BLaER1 treated with 17β-estradiol and CSF1 and Interleukin-3, amounts not matched to agents 10 nM and 100 nM (cell line): ENCODE data around the gene WDR53.
A peak's percentile ranks its signal among the peaks of the same experiment; 100 is the strongest.
"Not testable (repeated sequence)": the region's sequence is repeated elsewhere in the genome, so short reads cannot be mapped to it uniquely, and the experiment has no call there.

Experiments used
- H3K27ac ChIP-seq, 11 experiments: shearing (Covaris generic); formaldehyde crosslinking; 2 replicates each; pipeline ENCODE4 v1.8.1; 2022
- H3K27me3 ChIP-seq, 11 experiments: shearing (Covaris generic); formaldehyde crosslinking; 2 replicates each; pipeline ENCODE4 v1.8.1; 2022
- H3K36me3 ChIP-seq, 11 experiments: shearing (Covaris generic); formaldehyde crosslinking; 2 replicates each; pipeline ENCODE4 v1.8.1; 2022
- H3K4me1 ChIP-seq, 10 experiments: shearing (Covaris generic); formaldehyde crosslinking; 2 replicates each; pipeline ENCODE4 v1.8.1; 2022
- H3K4me2 ChIP-seq, 11 experiments: shearing (Covaris generic); formaldehyde crosslinking; 2 replicates each; pipeline ENCODE4 v1.8.1; 2022
- H3K4me3 ChIP-seq, 10 experiments: shearing (Covaris generic); formaldehyde crosslinking; 2 replicates each; pipeline ENCODE4 v1.8.1; 2022
- H3K9ac ChIP-seq, 11 experiments: shearing (Covaris generic); formaldehyde crosslinking; 2 replicates each; pipeline ENCODE4 v1.8.1; 2022
- H3K9me3 ChIP-seq, 11 experiments: shearing (Covaris generic); formaldehyde crosslinking; replicated peaks in 1 of 11; 2 replicates each; pipeline ENCODE4 v1.8.1; 2022
- H4K20me1 ChIP-seq, 11 experiments: shearing (Covaris generic); formaldehyde crosslinking; 2 replicates each; pipeline ENCODE4 v1.8.1; 2022
- Cebpa-rat ChIP-seq, 11 experiments: shearing (Covaris generic); IDR thresholded peaks; 2 replicates each; pipeline ENCODE4 v1.8.1; 2022

Gene WDR53

DNA sequence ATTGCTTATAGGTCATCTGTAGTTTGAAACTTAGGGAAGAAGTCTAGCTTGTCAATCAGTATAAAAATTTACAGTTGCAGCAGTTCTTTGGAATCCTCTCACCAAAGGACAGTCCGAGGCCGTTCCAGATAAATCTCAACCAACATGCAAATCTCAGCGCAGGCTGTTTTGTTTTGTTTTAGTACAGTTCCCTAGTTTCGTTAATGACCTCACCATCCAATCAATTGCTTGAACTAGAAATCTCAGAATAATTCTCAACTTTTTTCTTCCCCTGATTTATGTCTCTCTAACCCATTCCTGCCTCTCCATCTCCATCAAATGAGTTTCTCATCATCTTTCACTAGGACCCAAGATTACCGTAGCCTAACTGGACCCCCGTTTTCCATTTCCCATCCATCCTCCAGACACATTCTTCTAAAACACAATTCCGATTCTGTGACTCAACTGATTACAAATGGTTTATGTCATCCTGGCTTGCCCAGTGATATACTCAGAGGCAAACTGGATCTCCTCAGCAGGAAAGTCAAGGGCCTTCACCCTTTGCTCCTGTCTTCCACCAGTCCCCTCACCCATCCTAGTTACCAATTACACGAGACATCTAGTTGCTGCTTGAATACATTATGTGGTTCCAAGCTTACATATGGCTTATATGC, 54.5 kb downstream of the WDR53 start:
- H3K4me1 ChIP-seq = no peaks in the 10 kb centered on the region
- H3K27ac ChIP-seq = no peak overlapping the region
- no peak overlapping the region for H3K4me3 ChIP-seq
- H4K20me1 ChIP-seq = no peaks in the 10 kb centered on the region
- peaks cover 36 to 64% (median 45%) of the 10 kb centered on the region in 11 experiments for H3K9me3 ChIP-seq
- H3K9ac ChIP-seq = no peak overlapping the region
- H3K27me3 ChIP-seq = no peaks in the 10 kb centered on the region
- H3K36me3 ChIP-seq = peaks cover 0 to under 1% (median 0%) of the 10 kb centered on the region in 11 experiments; a peak in 1 of 22 replicates
- H3K4me2 ChIP-seq = no peak overlapping the region
- TF ChIP-seq Cebpa-rat (IDR thresholded peaks at IDR 0.05) = no peak

DNA sequence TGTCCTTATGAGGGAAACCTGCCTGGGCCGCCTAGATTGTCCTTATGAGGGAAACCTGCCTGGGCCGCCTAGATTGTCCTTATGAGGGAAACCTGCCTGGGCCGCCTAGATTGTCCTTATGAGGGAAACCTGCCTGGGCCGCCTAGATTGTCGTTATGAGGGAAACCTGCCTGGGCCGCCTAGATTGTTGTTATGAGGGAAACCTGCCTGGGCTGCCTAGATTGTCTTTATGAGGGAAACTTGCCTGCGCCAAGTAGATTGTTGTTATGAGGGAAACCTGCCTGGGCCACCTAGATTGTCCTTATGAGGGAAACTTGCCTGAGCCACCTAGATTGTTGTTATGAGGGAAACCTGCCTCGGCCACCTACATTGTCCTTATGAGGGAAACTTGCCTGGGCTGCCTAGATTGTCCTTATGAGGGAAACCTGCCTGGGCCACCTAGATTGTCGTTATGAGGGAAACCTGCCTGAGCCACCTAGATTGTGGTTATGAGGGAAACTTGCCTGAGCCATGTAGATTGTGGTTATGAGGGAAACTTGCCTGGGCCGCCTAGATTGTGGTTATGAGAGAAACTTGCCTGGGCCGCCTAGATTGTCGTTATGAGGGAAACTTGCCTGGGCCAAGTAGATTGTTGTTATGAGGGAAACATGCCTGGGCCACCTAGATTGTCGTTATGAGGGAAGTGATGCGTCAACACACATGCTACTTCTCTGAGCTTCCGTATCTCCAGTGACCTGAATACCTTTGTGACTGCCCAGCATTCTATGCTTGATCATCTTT, 56.5 kb downstream of the WDR53 start:
- H3K4me3 ChIP-seq, H3K36me3 ChIP-seq, H3K27me3 ChIP-seq, H4K20me1 ChIP-seq, H3K9ac ChIP-seq, H3K4me2 ChIP-seq, H3K27ac ChIP-seq, H3K4me1 ChIP-seq: not testable (repeated sequence)
- peaks cover 32 to 62% (median 43%) of the 10 kb centered on the region in 11 experiments for H3K9me3 ChIP-seq

DNA sequence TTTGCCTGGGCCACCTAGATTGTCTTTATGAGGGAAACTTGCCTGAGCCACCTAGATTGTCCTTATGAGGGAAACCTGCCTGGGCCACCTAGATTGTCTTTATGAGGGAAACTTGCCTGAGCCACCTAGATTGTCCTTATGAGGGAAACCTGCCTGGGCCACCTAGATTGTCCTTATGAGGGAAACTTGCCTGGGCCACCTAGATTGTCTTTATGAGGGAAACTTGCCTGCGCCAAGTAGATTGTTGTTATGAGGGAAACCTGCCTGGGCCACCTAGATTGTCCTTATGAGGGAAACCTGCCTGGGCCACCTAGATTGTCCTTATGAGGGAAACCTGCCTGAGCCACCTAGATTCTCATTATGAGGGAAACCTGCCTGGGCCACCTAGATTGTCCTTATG, 57.2 kb downstream of the WDR53 start:
- not testable (repeated sequence) for H3K4me1 ChIP-seq, H3K36me3 ChIP-seq, H4K20me1 ChIP-seq, H3K27me3 ChIP-seq, H3K9ac ChIP-seq, H3K27ac ChIP-seq, H3K4me3 ChIP-seq, H3K4me2 ChIP-seq
- peaks cover 32 to 62% (median 43%) of the 10 kb centered on the region in 11 experiments for H3K9me3 ChIP-seq

DNA sequence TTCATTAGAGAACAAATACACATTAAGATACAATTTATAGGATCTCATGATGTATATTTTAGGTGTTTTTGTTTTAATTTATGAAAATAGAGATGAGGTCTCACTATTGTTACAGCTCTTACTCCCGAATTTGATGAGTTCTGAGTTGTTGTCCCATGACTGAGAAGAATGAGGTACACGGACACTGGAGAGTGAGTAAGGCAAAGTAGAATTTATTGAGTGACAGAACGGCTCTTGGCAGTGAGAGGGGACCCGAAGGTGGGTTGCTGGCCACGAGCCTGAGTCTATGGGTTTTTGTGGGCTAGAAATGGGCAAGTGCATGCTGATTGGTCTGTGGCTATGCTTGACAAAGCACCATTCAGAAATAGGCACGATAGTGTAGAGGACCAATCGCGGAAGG, 61.7 kb downstream of the WDR53 start:
- Histone ChIP-seq H3K27me3 (no peaks in the 10 kb centered on the region), H3K27ac (no peak overlapping the region)
- no peak for TF ChIP-seq Cebpa-rat (IDR thresholded peaks at IDR 0.05)

DNA sequence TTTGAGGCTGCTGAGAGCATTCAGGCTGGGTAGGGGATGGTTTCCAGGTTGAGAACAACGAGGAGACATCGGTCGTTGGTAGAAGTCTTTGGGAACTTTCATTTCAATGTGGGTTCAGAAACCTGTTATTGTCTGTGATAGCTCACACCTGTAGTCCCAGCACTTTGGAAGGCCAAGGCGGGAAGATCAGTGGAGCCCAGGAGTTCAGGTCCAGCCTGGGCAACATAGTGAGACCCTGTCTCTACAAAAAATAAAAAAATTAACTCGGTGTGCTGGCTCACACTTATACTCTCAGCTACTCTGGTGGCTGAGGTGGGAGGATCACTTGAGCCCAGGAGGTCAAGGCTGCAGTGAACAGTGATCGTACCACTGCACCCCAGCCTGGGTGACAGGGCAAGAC, 63.8 kb downstream of the WDR53 start:
- peak overlapping the region in 10 of 11 experiments; percentile 52 to 75 (median 60); a peak in 14 of 22 replicates for H3K4me2 ChIP-seq
- H3K36me3 ChIP-seq = peaks cover 0 to 10% (median 5%) of the 10 kb centered on the region in 11 experiments; a peak in 10 of 22 replicates
- peaks cover 18 to 38% (median 30%) of the 10 kb centered on the region in 11 experiments; a peak in 20 of 22 replicates for H4K20me1 ChIP-seq
- peaks cover 20 to 49% (median 40%) of the 10 kb centered on the region in 11 experiments for H3K9me3 ChIP-seq
- H3K4me3 ChIP-seq = peak overlapping the region in 1 of 10 experiments; percentile 83; a peak in 2 of 20 replicates
- H3K27ac ChIP-seq = peak overlapping the region in 9 of 11 experiments; percentile 58 to 93 (median 89); a peak in 13 of 22 replicates
- no peaks in the 10 kb centered on the region for H3K27me3 ChIP-seq
- H3K4me1 ChIP-seq = peaks cover 9 to 17% (median 13%) of the 10 kb centered on the region in 10 experiments
- peak overlapping the region in 7 of 11 experiments; percentile 74 to 95 (median 90); a peak in 9 of 22 replicates for H3K9ac ChIP-seq
- no peak for TF ChIP-seq Cebpa-rat (IDR thresholded peaks at IDR 0.05)

More for the DNA sequence above, 61.7 kb downstream of the WDR53 start:
- peak overlapping the region in 2 of 10 experiments; percentile 12 to 28; a peak in 2 of 20 replicates for H3K4me3 ChIP-seq
- H3K9ac ChIP-seq = no peak overlapping the region
- H4K20me1 ChIP-seq = peaks cover 5 to 17% (median 9%) of the 10 kb centered on the region in 11 experiments; a peak in 19 of 22 replicates
- H3K4me1 ChIP-seq = peaks cover 0 to 9% (median 6%) of the 10 kb centered on the region in 10 experiments; a peak in 15 of 20 replicates
- H3K4me2 ChIP-seq = no peak overlapping the region
- H3K36me3 ChIP-seq = 0 out of 22 replicates have a peak, but pooled peaks cover 0 to 5% (median 0%) of the 10 kb centered on the region in 11 experiments
- H3K9me3 ChIP-seq = peaks cover 33 to 58% (median 47%) of the 10 kb centered on the region in 11 experiments
